ENCODE data around the gene TNNT3.

- no peak for TF ChIP-seq EZH2phosphoT487 (IDR thresholded peaks at IDR 0.05; ENCODE audit: insufficient read depth, low read depth)
- TF ChIP-seq EZH2 (IDR thresholded peaks at IDR 0.05; ENCODE audit: insufficient read depth, poor library complexity, severe bottlenecking), result no peak
Observed at GRCh38 chr11:1875093-1875850, 44.2 kb upstream of the TNNT3 start.
